Activated CD4-positive, alpha-beta T cell treated with anti-CD3 and anti-CD28 coated beads, Interleukin-2, amount 10 ng/mL, durations not matched to agents 7 days and 5 days (primary cell): ENCODE data around the gene LIMS1. TPM values are rescaled to one million over a fixed set of nuclear protein-coding genes. Genes with fewer than 3 reads are reported as not detected.
"Not testable (repeated sequence)": the region's sequence is repeated elsewhere in the genome, so short reads cannot be mapped to it uniquely, and the experiment has no call there.

Experiments used
- CTCF ChIA-PET: fragments of 350-600 bp; sonication (Branson Sonifier 250); formaldehyde crosslinking; loops from one replicate; lab custom pipeline; 2021; ENCODE audit warnings: antibody characterized with exemption; lab: Charles Lee
- POLR2A ChIA-PET: fragments of 350-600 bp; sonication (Branson Sonifier 250); formaldehyde crosslinking; loops from one replicate; lab custom pipeline; 2021; ENCODE audit warnings: antibody characterized with exemption; lab: Charles Lee
- DNase-seq: peaks from one replicate; pipeline ENCODE4 v3.0.0-alpha.2; 2020
- H3K27ac Mint-ChIP-seq: one replicate; pipeline ENCODE4 v1.8.0; 2021; ENCODE audit warnings: mild to moderate bottlenecking, moderate library complexity, mixed read lengths
- H3K27me3 Mint-ChIP-seq: one replicate; pipeline ENCODE4 v1.8.0; 2021; ENCODE audit warnings: mixed read lengths
- H3K36me3 Mint-ChIP-seq: one replicate; pipeline ENCODE4 v1.8.0; 2021; ENCODE audit warnings: low read depth, mixed read lengths
- H3K4me1 Mint-ChIP-seq: one replicate; pipeline ENCODE4 v1.8.0; 2021; ENCODE audit warnings: mixed read lengths
- H3K4me3 Mint-ChIP-seq: one replicate; pipeline ENCODE4 v1.8.0; 2021; ENCODE audit warnings: mild to moderate bottlenecking, moderate library complexity, mixed read lengths
- H3K9me3 Mint-ChIP-seq: one replicate; pipeline ENCODE4 v1.8.0; 2021; ENCODE audit warnings: mixed read lengths
- total RNA-seq, 2 experiments: library from RNA; stranded (reverse); gene quantifications; one replicate each; pipeline ENCODE4 v1.2.3, GENCODE V29; 2021

Gene LIMS1
- total RNA-seq, 2 experiments from 2014 or later = 57.2 to 63.2 TPM

DNA sequence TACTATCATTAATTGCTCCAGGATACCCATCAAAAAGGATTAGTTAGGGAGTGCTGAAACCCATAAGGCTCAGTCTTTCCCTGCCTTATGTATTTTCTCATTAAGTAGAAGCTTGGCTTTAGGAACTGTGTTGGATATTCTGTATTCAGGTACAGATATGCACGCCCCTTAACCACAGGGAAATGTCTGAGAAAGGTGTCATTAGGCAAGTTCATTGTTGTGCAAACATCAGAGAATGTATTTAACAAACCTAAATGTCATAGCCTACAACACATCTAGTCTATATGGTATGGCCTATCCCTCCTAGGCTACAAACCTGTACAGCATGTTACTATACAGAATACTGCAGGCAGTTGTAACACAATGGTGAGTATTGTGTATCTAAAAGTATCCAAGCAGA, 130.7 kb downstream of the LIMS1 start:
- CTCF ChIA-PET, H3K4me3 Mint-ChIP-seq, H3K27ac Mint-ChIP-seq, H3K9me3 Mint-ChIP-seq, H3K27me3 Mint-ChIP-seq, DNase-seq, H3K36me3 Mint-ChIP-seq, POLR2A ChIA-PET: not testable (repeated sequence)
- peaks cover 16% of the 10 kb centered on the region for H3K4me1 Mint-ChIP-seq

DNA sequence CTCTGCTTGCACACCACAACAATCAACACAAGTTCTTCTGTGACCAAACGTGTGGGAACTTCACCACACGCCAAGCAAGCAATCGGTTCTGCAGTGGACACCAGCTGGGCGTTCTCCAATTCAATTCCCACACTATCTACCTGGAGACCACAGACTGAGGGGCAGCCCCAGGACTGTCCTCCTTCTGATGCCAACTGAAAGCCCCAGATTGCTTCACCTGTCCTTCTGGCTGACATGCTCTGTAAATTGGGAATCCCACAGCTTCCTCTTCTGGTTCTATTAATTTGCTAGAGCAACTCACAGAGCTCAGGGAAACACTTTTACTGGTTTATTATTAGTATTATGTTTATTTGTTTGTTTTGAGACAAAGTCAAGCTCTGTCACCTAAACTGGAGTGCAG, 131.7 kb downstream of the LIMS1 start:
- H3K9me3 Mint-ChIP-seq, DNase-seq, H3K36me3 Mint-ChIP-seq, H3K27ac Mint-ChIP-seq, POLR2A ChIA-PET, CTCF ChIA-PET, H3K27me3 Mint-ChIP-seq, H3K4me3 Mint-ChIP-seq: not testable (repeated sequence)
- peaks cover 15% of the 10 kb centered on the region for H3K4me1 Mint-ChIP-seq

DNA sequence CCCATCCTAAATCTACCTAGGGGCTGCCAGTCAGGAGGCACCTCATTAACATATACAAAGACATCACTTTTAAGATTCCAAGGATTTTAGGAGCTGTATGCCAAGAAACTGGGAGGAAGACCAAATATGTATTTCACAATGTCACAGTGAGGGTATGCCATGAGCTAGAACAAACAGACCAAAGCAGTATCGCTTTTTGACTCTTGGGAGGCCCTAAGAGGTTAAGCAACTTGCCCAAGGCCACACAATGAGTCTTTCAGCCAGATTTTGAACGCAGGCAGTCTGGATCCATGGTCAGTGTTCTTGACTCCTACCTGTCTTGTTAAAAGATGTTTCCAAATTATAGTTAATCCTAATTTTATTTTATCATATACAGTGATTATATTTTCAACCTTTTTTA, 132.9 kb downstream of the LIMS1 start:
- H3K4me3 Mint-ChIP-seq, H3K27me3 Mint-ChIP-seq, H3K27ac Mint-ChIP-seq, DNase-seq, H3K36me3 Mint-ChIP-seq, H3K4me1 Mint-ChIP-seq, CTCF ChIA-PET, POLR2A ChIA-PET, H3K9me3 Mint-ChIP-seq: not testable (repeated sequence)

DNA sequence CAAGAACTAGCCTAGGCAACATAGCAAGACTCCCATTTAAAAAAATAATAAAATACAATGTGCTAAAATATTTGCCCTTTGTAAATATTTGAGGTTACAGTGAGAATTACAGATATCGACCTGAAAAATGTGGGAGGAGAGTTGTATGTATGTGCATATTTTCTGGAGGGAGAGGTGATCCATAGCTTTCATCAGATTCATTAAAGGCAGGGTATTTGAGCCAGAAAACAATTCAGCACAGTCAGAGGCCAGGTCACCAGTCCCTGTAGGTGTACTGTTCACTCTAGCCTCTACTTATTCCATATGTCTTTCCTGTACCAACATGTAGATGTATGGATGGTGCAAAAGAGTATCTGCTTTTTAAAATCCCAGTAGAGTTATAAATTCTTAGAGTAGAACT, 136.0 kb downstream of the LIMS1 start:
- H3K27me3 Mint-ChIP-seq, H3K9me3 Mint-ChIP-seq, H3K36me3 Mint-ChIP-seq, H3K4me1 Mint-ChIP-seq, H3K4me3 Mint-ChIP-seq, DNase-seq, CTCF ChIA-PET, POLR2A ChIA-PET, H3K27ac Mint-ChIP-seq: not testable (repeated sequence)

DNA sequence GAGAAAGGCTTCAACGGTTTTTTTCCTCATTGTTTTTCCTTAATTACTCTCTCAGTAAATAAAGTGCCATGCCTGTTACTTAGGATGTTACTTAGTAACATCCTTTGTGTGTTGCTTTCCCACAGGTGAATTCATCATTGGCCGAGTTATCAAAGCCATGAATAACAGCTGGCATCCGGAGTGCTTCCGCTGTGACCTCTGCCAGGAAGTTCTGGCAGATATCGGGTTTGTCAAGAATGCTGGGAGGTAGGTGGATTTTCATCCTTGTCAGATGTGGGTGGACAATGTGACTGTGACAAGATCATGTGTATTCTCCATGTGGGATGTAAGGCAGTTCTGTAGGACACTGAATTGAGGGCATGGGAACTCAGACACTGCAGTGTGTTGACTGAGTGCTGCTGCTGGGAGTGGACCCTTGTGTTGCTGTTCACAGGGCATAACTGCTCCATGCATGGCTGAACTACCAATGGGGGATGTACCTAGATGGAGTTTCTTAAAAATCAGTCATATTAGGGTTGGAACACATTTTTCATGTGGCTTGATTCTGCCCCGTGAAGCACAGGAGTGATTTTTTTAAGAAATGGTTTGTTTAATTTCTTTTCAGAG, 138.0 kb downstream of the LIMS1 start:
- H3K27ac Mint-ChIP-seq, CTCF ChIA-PET: not testable (repeated sequence)

DNA sequence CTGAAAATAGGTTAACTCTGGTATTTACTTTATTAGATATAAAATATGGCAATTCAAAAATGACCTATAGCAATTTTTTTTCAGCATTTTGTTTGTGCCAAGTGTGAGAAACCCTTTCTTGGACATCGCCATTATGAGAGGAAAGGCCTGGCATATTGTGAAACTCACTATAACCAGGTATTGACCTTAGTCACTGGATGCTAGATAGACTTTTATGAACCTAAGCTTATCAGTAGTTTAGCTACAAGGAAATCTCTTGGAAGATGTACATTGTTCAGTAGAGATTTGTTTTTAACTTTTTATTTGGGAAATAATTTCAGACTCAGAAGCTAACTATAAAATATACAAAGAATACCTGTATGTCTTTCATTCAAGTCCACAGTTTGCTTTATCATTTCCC, 142.3 kb downstream of the LIMS1 start:
- CTCF ChIA-PET, POLR2A ChIA-PET, H3K4me3 Mint-ChIP-seq, H3K27me3 Mint-ChIP-seq, DNase-seq, H3K27ac Mint-ChIP-seq, H3K9me3 Mint-ChIP-seq: not testable (repeated sequence)
- Mint-ChIP-seq H3K36me3 (peaks cover 25% of the 10 kb centered on the region), H3K4me1 (peaks cover 16% of the 10 kb centered on the region)

More for the DNA sequence above, 138.0 kb downstream of the LIMS1 start:
- H3K36me3 Mint-ChIP-seq, H3K4me1 Mint-ChIP-seq, DNase-seq, H3K9me3 Mint-ChIP-seq, H3K27me3 Mint-ChIP-seq, H3K4me3 Mint-ChIP-seq, POLR2A ChIA-PET: not testable (repeated sequence)

DNA sequence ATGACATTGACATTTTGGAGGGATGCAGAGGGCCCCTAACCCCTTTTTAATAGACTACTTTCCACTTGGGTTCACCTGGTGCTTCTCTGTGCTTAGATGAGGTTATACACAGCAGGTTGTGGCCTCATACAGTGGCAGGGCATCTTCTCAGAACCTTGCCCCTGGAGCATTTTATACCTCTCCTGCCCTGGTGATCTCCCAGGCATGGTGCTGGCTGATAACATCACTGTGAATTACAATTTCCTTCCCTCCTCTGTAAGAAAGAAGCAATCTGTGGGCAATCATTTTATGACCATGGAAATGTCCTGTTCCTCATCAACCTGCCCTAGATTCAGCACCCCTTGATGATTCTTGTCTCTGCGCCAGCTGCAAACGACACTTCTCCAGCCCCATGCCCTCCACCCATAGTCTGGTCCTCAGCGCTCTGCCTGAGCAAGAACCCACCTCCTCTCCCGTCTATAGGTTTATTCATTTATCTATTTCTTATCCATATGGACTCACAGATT, 143.0 kb downstream of the LIMS1 start:
- POLR2A ChIA-PET, DNase-seq, H3K27ac Mint-ChIP-seq, H3K4me3 Mint-ChIP-seq, CTCF ChIA-PET, H3K9me3 Mint-ChIP-seq, H3K27me3 Mint-ChIP-seq: not testable (repeated sequence)
- Mint-ChIP-seq H3K4me1 (peaks cover 16% of the 10 kb centered on the region), H3K36me3 (peaks cover 25% of the 10 kb centered on the region)

DNA sequence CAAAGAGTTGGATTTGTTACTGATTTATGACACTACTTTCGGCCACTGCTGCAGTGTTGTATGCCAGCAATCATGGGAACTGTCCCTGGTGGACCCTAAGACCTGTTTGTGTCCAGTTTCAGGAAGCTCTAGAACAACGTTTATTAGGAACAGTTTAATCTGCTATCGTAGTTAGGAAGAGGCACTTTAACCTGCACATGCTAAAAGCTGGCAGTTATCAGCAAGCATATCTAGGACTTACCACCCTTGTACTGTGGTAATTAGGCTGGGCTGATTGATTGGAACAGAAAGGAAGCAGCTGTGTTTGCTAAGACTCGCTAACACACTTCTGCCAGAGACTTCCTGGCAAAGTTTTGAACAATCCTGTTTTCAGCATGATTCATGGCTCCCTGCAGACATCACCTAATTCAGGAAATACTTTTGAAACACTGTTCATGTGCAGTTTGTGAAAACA, 144.0 kb downstream of the LIMS1 start:
- Mint-ChIP-seq H3K4me1 (peaks cover 16% of the 10 kb centered on the region), H3K36me3 (peaks cover 25% of the 10 kb centered on the region)
- POLR2A ChIA-PET, H3K27ac Mint-ChIP-seq, CTCF ChIA-PET, H3K4me3 Mint-ChIP-seq, H3K9me3 Mint-ChIP-seq, DNase-seq, H3K27me3 Mint-ChIP-seq: not testable (repeated sequence)

DNA sequence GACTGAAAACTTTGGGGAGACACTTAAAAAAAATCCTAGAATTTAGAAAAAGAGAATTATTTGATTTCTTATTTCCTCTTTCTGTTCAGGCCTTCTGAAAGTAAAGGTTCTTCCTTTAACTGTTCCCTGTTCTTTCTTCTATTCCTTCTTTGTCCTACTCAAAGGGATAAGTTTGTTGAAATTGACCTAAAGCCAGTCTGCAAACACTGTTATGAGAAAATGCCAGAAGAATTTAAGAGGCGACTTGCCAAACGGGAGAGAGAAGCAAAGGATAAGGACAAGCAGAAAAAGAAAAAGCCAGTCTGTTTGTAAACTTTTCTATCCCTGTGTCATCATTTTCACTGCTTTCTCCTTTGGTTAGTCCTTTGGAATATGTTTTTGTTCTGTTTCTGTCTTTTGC, 146.5 kb downstream of the LIMS1 start:
- DNase-seq, CTCF ChIA-PET, H3K27me3 Mint-ChIP-seq, H3K4me3 Mint-ChIP-seq, H3K9me3 Mint-ChIP-seq, POLR2A ChIA-PET: not testable (repeated sequence)
- Mint-ChIP-seq H3K27ac (peak overlapping the region; percentile 25), H3K4me1 (peaks cover 13% of the 10 kb centered on the region), H3K36me3 (peaks cover 29% of the 10 kb centered on the region)

DNA sequence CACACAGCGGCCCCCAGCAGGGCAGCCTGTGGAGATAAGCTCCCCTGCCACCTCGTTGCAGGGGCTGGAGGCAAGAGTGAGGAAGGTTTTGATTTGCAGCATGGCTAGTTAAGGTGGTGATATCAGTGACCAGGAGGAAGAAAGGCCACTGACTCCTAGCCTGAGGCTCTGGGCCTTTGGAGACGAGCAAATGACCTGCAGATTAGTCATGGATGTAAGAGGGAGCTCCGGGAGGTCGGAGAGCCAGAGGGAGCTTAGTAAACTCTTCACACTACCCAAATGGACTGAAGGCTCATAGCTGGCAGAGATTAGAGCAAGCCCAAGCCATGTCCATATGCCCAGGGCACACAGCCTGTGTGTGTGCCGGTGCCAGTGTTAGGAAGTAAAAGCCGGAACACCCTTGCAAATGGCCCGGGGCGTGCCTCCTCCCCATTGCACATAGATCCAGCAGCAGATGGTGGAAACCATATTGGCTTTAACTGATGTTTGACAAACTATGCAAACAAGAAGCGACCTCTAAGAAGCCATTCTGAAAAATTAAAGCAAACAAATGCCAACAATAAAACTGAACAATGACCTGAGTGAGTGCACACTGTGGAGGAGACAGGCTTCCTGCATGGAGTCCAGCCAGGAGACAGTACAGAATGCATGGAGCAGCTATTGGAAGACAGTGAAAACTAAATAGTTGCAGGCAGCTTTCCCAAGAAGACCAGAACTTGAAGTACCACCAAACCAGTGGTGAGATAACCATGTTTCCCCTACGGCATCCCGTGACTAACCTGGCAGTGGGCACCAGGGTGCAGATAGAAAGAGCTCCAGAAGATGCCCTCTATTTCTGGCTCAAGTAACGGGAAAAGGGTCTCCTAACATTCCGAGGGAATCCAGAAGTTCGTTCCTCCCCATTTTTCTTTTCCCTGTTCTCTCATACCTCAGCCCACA, 154.8 kb downstream of the LIMS1 start:
- H3K4me3 Mint-ChIP-seq, H3K27ac Mint-ChIP-seq, DNase-seq, POLR2A ChIA-PET, H3K9me3 Mint-ChIP-seq, H3K27me3 Mint-ChIP-seq, H3K36me3 Mint-ChIP-seq, H3K4me1 Mint-ChIP-seq, CTCF ChIA-PET: not testable (repeated sequence)

DNA sequence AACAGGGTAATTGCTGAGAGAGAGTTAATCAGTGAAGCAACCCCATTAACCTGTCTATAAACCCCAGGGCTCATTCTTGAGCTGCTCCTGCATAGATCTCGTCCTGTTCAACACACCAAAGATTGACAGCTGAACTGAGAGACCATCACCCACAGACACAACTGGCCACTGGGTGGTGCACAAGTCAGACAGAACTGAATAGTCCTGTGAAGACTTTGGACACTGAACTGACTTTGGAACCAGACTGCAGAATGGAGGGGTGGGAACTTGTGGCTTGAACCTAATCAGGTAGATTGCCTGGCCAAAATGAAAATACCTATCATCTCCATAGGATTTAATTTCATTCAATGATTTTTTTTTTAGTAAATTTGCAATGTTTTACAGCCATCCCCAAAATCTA, 155.7 kb downstream of the LIMS1 start:
- H3K36me3 Mint-ChIP-seq, H3K4me3 Mint-ChIP-seq, H3K4me1 Mint-ChIP-seq, H3K27ac Mint-ChIP-seq, CTCF ChIA-PET, DNase-seq, H3K9me3 Mint-ChIP-seq, POLR2A ChIA-PET, H3K27me3 Mint-ChIP-seq: not testable (repeated sequence)

DNA sequence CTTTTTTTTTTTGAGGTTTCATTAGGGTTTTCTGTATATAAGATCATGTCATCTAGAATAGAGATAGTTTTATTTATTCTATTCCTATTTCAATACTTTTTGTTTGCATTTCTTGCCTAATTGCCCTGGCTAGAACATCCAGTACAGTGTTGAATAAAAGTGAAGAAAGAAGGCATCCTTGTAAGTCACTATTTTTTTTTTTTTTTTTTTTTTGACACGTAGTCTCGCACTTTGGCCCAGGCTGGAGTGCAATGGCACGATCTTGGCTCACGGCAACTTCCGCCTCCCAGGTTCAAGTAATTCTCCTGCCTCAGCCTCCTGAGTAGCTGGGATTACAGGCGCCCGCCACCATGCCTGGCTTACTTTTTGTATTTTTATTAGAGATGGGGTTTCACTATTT, 157.2 kb downstream of the LIMS1 start:
- DNase-seq = no peak

DNA sequence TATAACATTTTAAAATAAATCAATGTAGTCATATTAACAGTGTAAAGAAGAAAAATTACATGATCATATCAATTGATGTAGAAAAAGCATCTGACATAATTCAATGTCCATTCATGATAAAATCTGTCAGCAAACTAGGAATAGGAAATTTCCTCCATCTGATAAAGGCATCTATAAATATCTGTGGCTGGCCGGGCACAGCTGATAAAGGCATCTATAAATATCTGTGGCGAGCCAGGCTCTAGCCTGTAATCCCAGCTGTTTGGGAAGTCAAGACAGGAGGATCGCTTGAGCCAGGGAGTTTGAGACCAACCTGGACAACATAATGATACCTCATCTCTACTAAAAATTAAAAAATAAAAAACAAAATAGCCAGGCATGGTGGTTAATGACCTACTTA, 166.9 kb downstream of the LIMS1 start:
- H3K9me3 Mint-ChIP-seq = peaks cover 1% of the 10 kb centered on the region
- H3K36me3 Mint-ChIP-seq = peaks cover 1% of the 10 kb centered on the region
- ChIA-PET CTCF (no interaction called here), POLR2A (no interaction called here)
- no peak overlapping the region for H3K4me3 Mint-ChIP-seq
- H3K27ac Mint-ChIP-seq = no peak overlapping the region
- H3K27me3 Mint-ChIP-seq = no peaks in the 10 kb centered on the region
- DNase-seq = no peak
- H3K4me1 Mint-ChIP-seq = peaks cover 2% of the 10 kb centered on the region

More for the DNA sequence above, 157.2 kb downstream of the LIMS1 start:
- Mint-ChIP-seq H3K4me1 (no peaks in the 10 kb centered on the region), H3K36me3 (peaks cover 1% of the 10 kb centered on the region), H3K4me3 (no peak overlapping the region), H3K27me3 (no peaks in the 10 kb centered on the region), H3K27ac (no peak overlapping the region), H3K9me3 (no peaks in the 10 kb centered on the region)
- ChIA-PET POLR2A (interaction anchor here (0.5 kb wide), 1 partner anchor 21 kb away, joined by 3 read pairs; no protein-coding TSS in a partner anchor), CTCF (no interaction called here)
